ENCODE data around the gene HDAC11. TPM values are rescaled to one million over a fixed set of nuclear protein-coding genes. Genes with fewer than 3 reads are reported as not detected.

Gene HDAC11
- total RNA-seq, 4 donors from 2014 or later: 13.0 to 40.4 (median 15.8) TPM

DNA sequence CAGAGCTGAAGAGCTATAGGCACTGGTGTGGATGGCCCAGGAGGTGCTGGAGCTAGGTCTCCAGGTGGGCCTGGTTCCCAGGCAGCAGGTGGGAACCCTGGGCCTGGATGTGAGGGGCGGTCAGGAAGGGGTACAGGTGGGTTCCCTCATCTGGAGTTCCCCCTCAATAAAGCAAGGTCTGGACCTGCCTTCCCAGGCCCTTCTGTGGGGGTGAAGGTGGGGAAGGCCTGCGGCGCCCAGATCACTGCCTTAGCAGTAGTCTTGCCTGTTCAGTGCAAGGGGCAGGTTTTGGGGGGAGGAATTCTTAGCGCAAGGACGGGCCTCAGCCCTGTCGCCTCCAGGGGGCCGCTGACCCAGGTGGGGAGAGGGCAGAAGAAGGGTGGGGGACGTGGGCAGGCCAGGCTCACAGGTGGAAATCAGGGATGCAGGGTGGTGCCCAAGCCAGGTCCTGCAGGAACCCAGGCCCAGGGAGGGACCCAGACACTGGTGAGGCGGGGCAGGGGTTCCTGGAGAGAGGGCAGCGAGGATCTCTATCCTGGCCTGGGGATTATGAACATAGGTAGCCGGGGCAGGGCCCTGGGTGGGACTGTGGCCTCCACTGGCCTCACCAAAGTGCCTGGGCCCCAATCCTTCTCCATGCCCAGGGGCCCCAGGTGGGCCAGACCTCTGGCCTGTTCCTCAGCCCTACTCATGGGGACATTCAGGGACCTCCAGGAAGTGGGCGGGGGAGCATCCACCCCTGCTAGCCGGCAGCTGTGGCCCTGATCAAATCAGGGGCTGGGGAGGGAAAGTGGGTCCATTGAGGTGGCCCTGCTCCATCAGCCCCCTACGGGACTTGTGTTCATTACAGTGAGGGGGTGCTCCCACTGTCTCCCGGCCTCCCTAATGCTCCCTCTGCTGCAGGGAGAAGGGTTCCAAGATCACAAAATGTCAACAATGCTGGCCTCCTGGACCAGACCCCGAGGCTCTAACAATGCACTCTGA is 25.3 kb downstream of the HDAC11 start:
- in situ Hi-C loops (cut with MboI; ENCODE audit: low sequenced_read_pairs in 4 of 4): no loop called here
- DNase-seq (no peak), ATAC-seq (no peak)
- Histone ChIP-seq H3K4me3 (no peak overlapping the region), H3K27me3 (no peaks in the 10 kb centered on the region), H3K36me3 (no peaks in the 10 kb centered on the region), H3K4me1 (peaks cover 0 to 11% of the 10 kb centered on the region in 2 donors), H3K9me3 (no peaks in the 10 kb centered on the region), H3K27ac (no peak overlapping the region)
- no peak for TF ChIP-seq CTCF (IDR thresholded peaks at IDR 0.05 in 4 of 5, conservative IDR thresholded peaks at IDR 0.05 in 1 of 5)
- TF ChIP-seq POLR2A (IDR thresholded peaks at IDR 0.05): no peak
- intact Hi-C loops (cut with DNase I; ENCODE audit: low total_unique reads): no loop called here

DNA sequence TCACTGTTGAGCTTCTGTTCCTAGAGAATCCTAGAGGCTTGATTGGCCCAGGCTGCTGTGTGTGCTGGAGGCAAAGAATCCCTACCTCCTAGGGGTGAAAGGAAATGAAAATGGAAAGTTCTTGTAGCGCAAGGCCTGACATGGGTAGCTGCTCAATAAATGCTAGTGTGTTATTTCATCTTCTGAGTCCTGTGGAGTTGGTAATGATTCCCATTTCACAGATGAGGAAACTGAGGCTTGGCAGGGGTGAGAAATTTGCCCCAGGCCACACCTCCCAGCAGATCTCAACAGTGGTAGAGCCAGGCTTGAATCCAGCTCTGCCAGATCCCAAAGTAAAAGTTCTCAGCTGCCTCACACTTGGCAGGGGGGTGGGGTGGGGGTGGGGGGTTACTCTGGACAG is 26.1 kb downstream of the HDAC11 start:
- TF ChIP-seq CTCF (IDR thresholded peaks at IDR 0.05 in 4 of 5, conservative IDR thresholded peaks at IDR 0.05 in 1 of 5) (no peak), POLR2A (IDR thresholded peaks at IDR 0.05) (no peak)
- no peak overlapping the region for H3K4me3 ChIP-seq
- in situ Hi-C loops (cut with MboI; ENCODE audit: low sequenced_read_pairs in 4 of 4): no loop called here
- no peaks in the 10 kb centered on the region for H3K27me3 ChIP-seq
- H3K27ac ChIP-seq: no peak overlapping the region
- H3K36me3 ChIP-seq: no peaks in the 10 kb centered on the region
- no peak for DNase-seq
- H3K9me3 ChIP-seq: no peaks in the 10 kb centered on the region
- no peak for ATAC-seq
- intact Hi-C loops (cut with DNase I; ENCODE audit: low total_unique reads): no loop called here
- peaks cover 0 to 11% of the 10 kb centered on the region in 2 donors for H3K4me1 ChIP-seq

GRCh38 chr3:13506680-13507079 is 26.6 kb downstream of the HDAC11 start:
- TF ChIP-seq POLR2A (IDR thresholded peaks at IDR 0.05): no peak
- no peak for TF ChIP-seq CTCF (IDR thresholded peaks at IDR 0.05 in 4 of 5, conservative IDR thresholded peaks at IDR 0.05 in 1 of 5)
- in situ Hi-C loops (cut with MboI; ENCODE audit: low sequenced_read_pairs in 4 of 4) (no loop called here), intact Hi-C loops (cut with DNase I; ENCODE audit: low total_unique reads) (no loop called here)
- no peak for DNase-seq
- H3K4me1 ChIP-seq: peaks cover 0 to 11% of the 10 kb centered on the region in 2 donors
- H3K9me3 ChIP-seq: no peaks in the 10 kb centered on the region
- H3K4me3 ChIP-seq: no peak overlapping the region
- no peaks in the 10 kb centered on the region for H3K36me3 ChIP-seq
- no peak for ATAC-seq
- H3K27me3 ChIP-seq: no peaks in the 10 kb centered on the region
- H3K27ac ChIP-seq: no peak overlapping the region

GRCh38 chr3:13507247-13507569 is 27.1 kb downstream of the HDAC11 start:
- H3K9me3 ChIP-seq: no peaks in the 10 kb centered on the region
- ATAC-seq: no peak
- no peak for DNase-seq
- H3K4me1 ChIP-seq: peaks cover 0 to 11% of the 10 kb centered on the region in 2 donors
- no peaks in the 10 kb centered on the region for H3K27me3 ChIP-seq
- no peak overlapping the region for H3K4me3 ChIP-seq
- in situ Hi-C loops (cut with MboI; ENCODE audit: low sequenced_read_pairs in 4 of 4) (no loop called here), intact Hi-C loops (cut with DNase I; ENCODE audit: low total_unique reads) (no loop called here)
- H3K36me3 ChIP-seq: no peaks in the 10 kb centered on the region
- H3K27ac ChIP-seq: no peak overlapping the region
- TF ChIP-seq POLR2A (IDR thresholded peaks at IDR 0.05) (no peak), CTCF (IDR thresholded peaks at IDR 0.05 in 4 of 5, conservative IDR thresholded peaks at IDR 0.05 in 1 of 5) (no peak)

All from gastrocnemius medialis (tissue), 4 donors.